GM12878 (cell line): ENCODE measurements around the gene CUTC. TPM values are rescaled to one million over a fixed set of nuclear protein-coding genes. Genes with fewer than 3 reads are reported as not detected.

Experiments
- ATAC-seq: fragments of 200-7000 bp; cut with Tn5 transposase; 3 replicates; pipeline ENCODE4 v1.9.1; 2020; ENCODE audit warnings: mild to moderate bottlenecking, moderate library complexity
- BruUV-seq: library from RNA; stranded (reverse); fragments of 400-500 nt; replicated peaks from 2 replicates; lab custom pipeline; 2021; lab: Mats Ljungman, UMichigan
- CTCF ChIA-PET: fragments of 300-600 bp; sonication (Branson Sonifier 250); formaldehyde crosslinking; extraction: SDS; loops from one replicate; lab custom pipeline; 2021; ENCODE audit warnings: inconsistent platforms; lab: Yijun Ruan, JAX
- POLR2A ChIA-PET: fragments of 350-600 bp; formaldehyde crosslinking; extraction: SDS; loops from one replicate; lab custom pipeline; 2021; ENCODE audit warnings: inconsistent platforms; lab: Charles Lee
- RAD21 ChIA-PET: fragments of 300-600 bp; sonication (Branson Sonifier 250); formaldehyde crosslinking; loops from one replicate; lab custom pipeline; 2023; ENCODE audit warnings: antibody characterized with exemption; ENCODE audit not compliant: unreplicated experiment; lab: Charles Lee
- SMC1A ChIA-PET: fragments of 300-600 bp; sonication (Branson Sonifier 250); formaldehyde crosslinking; loops from one replicate; lab custom pipeline; 2023; ENCODE audit not compliant: unreplicated experiment, uncharacterized antibody; lab: Charles Lee
- DNase-seq: peaks from one replicate; pipeline ENCODE4 v3.0.0-alpha.2; 2011; ENCODE audit warnings: low read depth, low spot score
- FAIRE-seq: peaks from 3 replicates; lab custom pipeline; 2011; peaks lifted over from hg19 to GRCh38; lab: Jason Lieb, UNC
- H2AFZ ChIP-seq: 2 replicates; pipeline ENCODE4 v1.6.0; 2011; ENCODE audit warnings: low read depth, low read length, control low read depth; ENCODE audit not compliant: control insufficient read depth
- H3K27ac ChIP-seq: 2 replicates; pipeline ENCODE4 v1.5.1; 2011; ENCODE audit warnings: control low read depth; ENCODE audit not compliant: control insufficient read depth, insufficient read depth
- H3K27me3 ChIP-seq, 2 experiments: replicated peaks in 1 of 2; 2 replicates each; pipeline versions ENCODE4 v1.6.0 to v1.6.1; 2011; ENCODE audit warnings: low read length in 1 of 2; ENCODE audit not compliant: control insufficient read depth in 2 of 2, insufficient read depth in 2 of 2
- H3K36me3 ChIP-seq, 2 experiments: 2 replicates each; pipeline ENCODE4 v1.5.1; 2011; ENCODE audit warnings: low read length in 1 of 2; ENCODE audit not compliant: control insufficient read depth in 2 of 2, insufficient read depth in 2 of 2
- H3K4me1 ChIP-seq: 2 replicates; pipeline ENCODE4 v1.6.1; 2011; ENCODE audit warnings: mild to moderate bottlenecking, low read length, moderate library complexity, mixed read lengths; ENCODE audit not compliant: control insufficient read depth, insufficient read depth
- H3K4me2 ChIP-seq: 2 replicates; pipeline ENCODE4 v1.6.0; 2011; ENCODE audit warnings: control low read depth; ENCODE audit not compliant: control insufficient read depth, insufficient read depth
- H3K4me3 ChIP-seq: fragments of 200-600 bp; sonication (generic); 2 replicates; pipeline ENCODE4 v1.5.1; 2016
- H3K79me2 ChIP-seq: 2 replicates; pipeline ENCODE4 v1.6.0; 2011; ENCODE audit warnings: low read length; ENCODE audit not compliant: control insufficient read depth, insufficient read depth
- H3K9ac ChIP-seq: 2 replicates; pipeline ENCODE4 v1.8.0; 2011; ENCODE audit warnings: low read length, control low read depth, mixed read lengths; ENCODE audit not compliant: control insufficient read depth, insufficient read depth
- H3K9me3 ChIP-seq: replicated peaks from 3 replicates; pipeline ENCODE4 v1.5.1; 2011; ENCODE audit warnings: mild to moderate bottlenecking, low read length; ENCODE audit not compliant: control insufficient read depth, insufficient read depth
- H4K20me1 ChIP-seq: 2 replicates; pipeline ENCODE4 v1.6.0; 2011; ENCODE audit not compliant: control insufficient read depth, insufficient read depth
- HDAC6 ChIP-seq: fragments of 200-600 bp; sonication (generic); IDR thresholded peaks from one replicate; pipeline ENCODE4 v1.8.0; 2017; ENCODE audit warnings: antibody characterized with exemption; ENCODE audit not compliant: unreplicated experiment
- RCOR1 ChIP-seq: conservative IDR thresholded peaks from 2 replicates; pipeline ENCODE4 v1.6.1; 2012; ENCODE audit warnings: low read depth, low read length, improper control_type of control experiment
- RELB ChIP-seq: fragments of 450-650 bp; IDR thresholded peaks from 2 replicates; pipeline ENCODE4 v1.6.1; 2017; ENCODE audit warnings: low read depth, mild to moderate bottlenecking, moderate library complexity
- SMARCA5 ChIP-seq: fragments of 450-650 bp; IDR thresholded peaks from 2 replicates; pipeline ENCODE4 v1.6.1; 2017; ENCODE audit warnings: mild to moderate bottlenecking
- TCF7 ChIP-seq: IDR thresholded peaks from 2 replicates; pipeline ENCODE4 v1.6.1; 2014; ENCODE audit warnings: antibody characterized with exemption, borderline replicate concordance
- YY1 ChIP-seq: IDR thresholded peaks from 2 replicates; pipeline ENCODE4 v1.6.1; 2011; ENCODE audit warnings: low read depth, mild to moderate bottlenecking, low read length
- ZBTB11 ChIP-seq: fragments of 450-650 bp; formaldehyde crosslinking; IDR thresholded peaks from 2 replicates; pipeline ENCODE4 v1.5.0; 2022; ENCODE audit warnings: mild to moderate bottlenecking, missing genetic modification characterization
- ZNF24 ChIP-seq: fragments of 450-650 bp; IDR thresholded peaks from 2 replicates; pipeline ENCODE4 v1.6.1; 2017; ENCODE audit warnings: antibody characterized with exemption, mild to moderate bottlenecking
- WGBS: methylation state at CpG from one replicate; pipeline ENCODE4 v1.1.6; 2016; ENCODE audit warnings: low lambda C conversion rate; ENCODE audit not compliant: insufficient replicate concordance, insufficient coverage; ENCODE audit errors: missing lambda C conversion rate; 5-methylcytosine and 5-hydroxymethylcytosine counted together
- in situ Hi-C: fragments of 300-500 bp; cut with MboI; formaldehyde crosslinking; loops from 9 replicates; pipeline ENCODE4 v1.14.3; 2018; ENCODE audit warnings: mixed read lengths
- intact Hi-C: fragments of 100-400 bp; cut with micrococcal nuclease; formaldehyde crosslinking; loops from one replicate; pipeline ENCODE4 v1.14.2; 2022; ENCODE audit not compliant: unreplicated experiment
- polyA plus RNA-seq, 11 experiments: library from polyadenylated mRNA; depleted of rRNA in 4 of 11; unstranded in 6 of 11; stranded (reverse) in 5 of 11; fragments of >200 nt; fragmentation: Nextera tagmentation in 4 of 11; fragmentation: Illumina TruSeq in 1 of 11; extraction: Ambion mirVana in 4 of 11; extraction: Trizol in 1 of 11; gene quantifications; 1 replicate in 1 of 11; 2 replicates in 10 of 11; pipeline versions ENCODE4 v1.2.1 to v1.2.3, GENCODE V29; 2011 to 2016; ENCODE audit warnings: inconsistent platforms in 2 of 11, missing spikeins in 2 of 11, low read depth in 1 of 11
- total RNA-seq, 4 experiments: library from RNA; depleted of rRNA in 3 of 4; stranded (reverse); fragments of >200 nt in 3 of 4; fragmentation: Illumina TruSeq in 1 of 4; extraction: Trizol in 1 of 4; gene quantifications; 2 replicates each; pipeline versions ENCODE4 v1.2.1 to v1.2.3, GENCODE V29; 2013 to 2021
- TF ChIP-seq, protein P1 (sequence below): IDR thresholded peaks from 2 replicates; pipeline ENCODE4 v1.6.1; 2012; ENCODE audit warnings: improper control_type of control experiment, low read depth, low read length; ENCODE audit not compliant: insufficient replicate concordance
- TF ChIP-seq, protein P2 (sequence below): fragments of 450-650 bp; formaldehyde crosslinking; IDR thresholded peaks from 2 replicates; pipeline ENCODE4 v1.4.0; 2020; ENCODE audit warnings: mild to moderate bottlenecking, moderate library complexity

CUTC gene
- total and polyA plus RNA-seq, 10 of the 15 experiments (the other 5 are each of a cell fraction or from before 2014, with no cell fraction given): 23.8 to 71.7 (median 40.8) TPM

DNA sequence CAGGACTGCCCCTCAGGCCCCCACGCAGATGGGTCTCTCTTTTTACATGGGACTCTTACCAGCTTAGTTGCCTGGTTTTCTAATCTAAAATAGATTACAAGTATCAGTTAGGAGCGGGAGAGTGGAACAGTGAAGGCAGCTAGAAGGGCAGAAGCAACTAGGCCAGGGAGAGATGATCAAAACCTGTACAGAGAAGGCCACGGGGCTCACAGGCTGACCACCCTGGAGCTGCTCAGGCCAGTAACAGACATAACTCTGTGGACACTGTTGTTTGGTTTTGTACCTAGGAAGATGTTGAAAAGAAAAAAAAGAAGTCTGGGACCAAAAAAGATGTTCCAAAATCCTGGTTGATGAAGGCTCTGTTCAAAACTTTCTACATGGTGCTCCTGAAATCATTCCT lies 66.9 kb downstream of the CUTC start:
- Histone ChIP-seq H3K27ac (no peak overlapping the region), H3K36me3 (no peaks in the 10 kb centered on the region), H3K4me3 (no peak overlapping the region), H3K4me2 (no peak overlapping the region), H4K20me1 (no peaks in the 10 kb centered on the region), H3K4me1 (no peaks in the 10 kb centered on the region), H3K9me3 (no peaks in the 10 kb centered on the region), H2AFZ (no peak overlapping the region), H3K27me3 (no peaks in the 10 kb centered on the region), H3K9ac (no peak overlapping the region), H3K79me2 (no peaks in the 10 kb centered on the region)
- SMC1A ChIA-PET: interaction anchor here (0.8 to 1.4 kb wide), 2 partner anchors 14 to 535 kb away, joined by 3 read pairs; no protein-coding TSS in a partner anchor
- no peak for DNase-seq
- intact Hi-C loops (no loop called here), in situ Hi-C loops (no loop called here)
- no peak for FAIRE-seq
- WGBS: 35% methylated on average over 3 of the region's 3 CpGs
- CTCF ChIA-PET: interaction anchor here (1.9 kb wide), 1 partner anchor 246 kb away, joined by 4 read pairs; no protein-coding TSS in a partner anchor
- BruUV-seq: no TSS peak
- RAD21 ChIA-PET: interaction anchor here (1.6 kb wide), 1 partner anchor 60 kb away, joined by 3 read pairs; no protein-coding TSS in a partner anchor
- ATAC-seq: no peak
- POLR2A ChIA-PET: no interaction called here
- TF ChIP-seq TCF7 (no peak), HDAC6 (no peak), ZNF24 (no peak), YY1 (no peak), RCOR1 (no peak), RELB (no peak), SMARCA5 (no peak), ZBTB11 (no peak)
- TF ChIP-seq, protein P1, sequence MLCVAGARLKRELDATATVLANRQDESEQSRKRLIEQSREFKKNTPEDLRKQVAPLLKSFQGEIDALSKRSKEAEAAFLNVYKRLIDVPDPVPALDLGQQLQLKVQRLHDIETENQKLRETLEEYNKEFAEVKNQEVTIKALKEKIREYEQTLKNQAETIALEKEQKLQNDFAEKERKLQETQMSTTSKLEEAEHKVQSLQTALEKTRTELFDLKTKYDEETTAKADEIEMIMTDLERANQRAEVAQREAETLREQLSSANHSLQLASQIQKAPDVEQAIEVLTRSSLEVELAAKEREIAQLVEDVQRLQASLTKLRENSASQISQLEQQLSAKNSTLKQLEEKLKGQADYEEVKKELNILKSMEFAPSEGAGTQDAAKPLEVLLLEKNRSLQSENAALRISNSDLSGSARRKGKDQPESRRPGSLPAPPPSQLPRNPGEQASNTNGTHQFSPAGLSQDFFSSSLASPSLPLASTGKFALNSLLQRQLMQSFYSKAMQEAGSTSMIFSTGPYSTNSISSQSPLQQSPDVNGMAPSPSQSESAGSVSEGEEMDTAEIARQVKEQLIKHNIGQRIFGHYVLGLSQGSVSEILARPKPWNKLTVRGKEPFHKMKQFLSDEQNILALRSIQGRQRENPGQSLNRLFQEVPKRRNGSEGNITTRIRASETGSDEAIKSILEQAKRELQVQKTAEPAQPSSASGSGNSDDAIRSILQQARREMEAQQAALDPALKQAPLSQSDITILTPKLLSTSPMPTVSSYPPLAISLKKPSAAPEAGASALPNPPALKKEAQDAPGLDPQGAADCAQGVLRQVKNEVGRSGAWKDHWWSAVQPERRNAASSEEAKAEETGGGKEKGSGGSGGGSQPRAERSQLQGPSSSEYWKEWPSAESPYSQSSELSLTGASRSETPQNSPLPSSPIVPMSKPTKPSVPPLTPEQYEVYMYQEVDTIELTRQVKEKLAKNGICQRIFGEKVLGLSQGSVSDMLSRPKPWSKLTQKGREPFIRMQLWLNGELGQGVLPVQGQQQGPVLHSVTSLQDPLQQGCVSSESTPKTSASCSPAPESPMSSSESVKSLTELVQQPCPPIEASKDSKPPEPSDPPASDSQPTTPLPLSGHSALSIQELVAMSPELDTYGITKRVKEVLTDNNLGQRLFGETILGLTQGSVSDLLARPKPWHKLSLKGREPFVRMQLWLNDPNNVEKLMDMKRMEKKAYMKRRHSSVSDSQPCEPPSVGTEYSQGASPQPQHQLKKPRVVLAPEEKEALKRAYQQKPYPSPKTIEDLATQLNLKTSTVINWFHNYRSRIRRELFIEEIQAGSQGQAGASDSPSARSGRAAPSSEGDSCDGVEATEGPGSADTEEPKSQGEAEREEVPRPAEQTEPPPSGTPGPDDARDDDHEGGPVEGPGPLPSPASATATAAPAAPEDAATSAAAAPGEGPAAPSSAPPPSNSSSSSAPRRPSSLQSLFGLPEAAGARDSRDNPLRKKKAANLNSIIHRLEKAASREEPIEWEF: no peak
- TF ChIP-seq, protein P2, sequence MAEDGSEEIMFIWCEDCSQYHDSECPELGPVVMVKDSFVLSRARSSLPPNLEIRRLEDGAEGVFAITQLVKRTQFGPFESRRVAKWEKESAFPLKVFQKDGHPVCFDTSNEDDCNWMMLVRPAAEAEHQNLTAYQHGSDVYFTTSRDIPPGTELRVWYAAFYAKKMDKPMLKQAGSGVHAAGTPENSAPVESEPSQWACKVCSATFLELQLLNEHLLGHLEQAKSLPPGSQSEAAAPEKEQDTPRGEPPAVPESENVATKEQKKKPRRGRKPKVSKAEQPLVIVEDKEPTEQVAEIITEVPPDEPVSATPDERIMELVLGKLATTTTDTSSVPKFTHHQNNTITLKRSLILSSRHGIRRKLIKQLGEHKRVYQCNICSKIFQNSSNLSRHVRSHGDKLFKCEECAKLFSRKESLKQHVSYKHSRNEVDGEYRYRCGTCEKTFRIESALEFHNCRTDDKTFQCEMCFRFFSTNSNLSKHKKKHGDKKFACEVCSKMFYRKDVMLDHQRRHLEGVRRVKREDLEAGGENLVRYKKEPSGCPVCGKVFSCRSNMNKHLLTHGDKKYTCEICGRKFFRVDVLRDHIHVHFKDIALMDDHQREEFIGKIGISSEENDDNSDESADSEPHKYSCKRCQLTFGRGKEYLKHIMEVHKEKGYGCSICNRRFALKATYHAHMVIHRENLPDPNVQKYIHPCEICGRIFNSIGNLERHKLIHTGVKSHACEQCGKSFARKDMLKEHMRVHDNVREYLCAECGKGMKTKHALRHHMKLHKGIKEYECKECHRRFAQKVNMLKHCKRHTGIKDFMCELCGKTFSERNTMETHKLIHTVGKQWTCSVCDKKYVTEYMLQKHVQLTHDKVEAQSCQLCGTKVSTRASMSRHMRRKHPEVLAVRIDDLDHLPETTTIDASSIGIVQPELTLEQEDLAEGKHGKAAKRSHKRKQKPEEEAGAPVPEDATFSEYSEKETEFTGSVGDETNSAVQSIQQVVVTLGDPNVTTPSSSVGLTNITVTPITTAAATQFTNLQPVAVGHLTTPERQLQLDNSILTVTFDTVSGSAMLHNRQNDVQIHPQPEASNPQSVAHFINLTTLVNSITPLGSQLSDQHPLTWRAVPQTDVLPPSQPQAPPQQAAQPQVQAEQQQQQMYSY (CRISPR knock-in tag): no peak
